Caco-2 (cell line): ENCODE results near the gene TPH2. TPM values are rescaled to one million over a fixed set of nuclear protein-coding genes. Genes with fewer than 3 reads are reported as not detected.

Source experiments
- BruUV-seq: library from RNA; stranded (reverse); fragments of 400-500 nt; replicated peaks from 2 replicates; lab custom pipeline; 2021; lab: Mats Ljungman, UMichigan
- CTCF ChIA-PET: fragments of 300-600 bp; sonication (Branson Sonifier 250); formaldehyde crosslinking; loops from one replicate; lab custom pipeline; 2022; ENCODE audit warnings: antibody characterized with exemption; lab: Charles Lee
- POLR2A ChIA-PET: fragments of 300-600 bp; sonication (Branson Sonifier 250); formaldehyde crosslinking; loops from one replicate; lab custom pipeline; 2022; ENCODE audit warnings: antibody characterized with exemption; lab: Charles Lee
- DNase-seq, 2 experiments: peaks; one replicate each; pipeline versions ENCODE4 v3.0.0 to v3.0.0-alpha.2; 2020 to 2022
- H3K27me3 ChIP-seq: replicated peaks from 2 replicates; pipeline ENCODE4 v1.6.0; 2011; ENCODE audit warnings: low read length; ENCODE audit not compliant: control insufficient read depth, insufficient read depth
- H3K36me3 ChIP-seq: 2 replicates; pipeline ENCODE4 v1.5.1; 2011; ENCODE audit warnings: low read length; ENCODE audit not compliant: control insufficient read depth, insufficient read depth
- H3K4me1 ChIP-seq: fragments of 250-450 bp; sonication (Bioruptor Pico); 2 replicates; pipeline ENCODE4 v1.5.1; 2020; ENCODE audit warnings: mild to moderate bottlenecking
- H3K4me3 ChIP-seq: 2 replicates; pipeline ENCODE4 v1.5.1; 2011; ENCODE audit warnings: low read depth, mild to moderate bottlenecking, control low read depth, low read length
- H3K9me3 ChIP-seq: fragments of 250-450 bp; sonication (Bioruptor Pico); 2 replicates; pipeline ENCODE4 v1.5.1; 2020; ENCODE audit warnings: mild to moderate bottlenecking, moderate library complexity
- H3K27ac Mint-ChIP-seq: one replicate; pipeline ENCODE4 v1.8.0; 2022; ENCODE audit warnings: mixed read lengths; ENCODE audit not compliant: unreplicated experiment
- H3K27me3 Mint-ChIP-seq: one replicate; pipeline ENCODE4 v1.8.0; 2022; ENCODE audit warnings: mixed read lengths; ENCODE audit not compliant: insufficient read depth, unreplicated experiment
- H3K36me3 Mint-ChIP-seq: one replicate; pipeline ENCODE4 v1.8.0; 2022; ENCODE audit warnings: mild to moderate bottlenecking, mixed read lengths; ENCODE audit not compliant: insufficient read depth, unreplicated experiment
- H3K4me1 Mint-ChIP-seq: one replicate; pipeline ENCODE4 v1.8.0; 2022; ENCODE audit warnings: low read depth, mixed read lengths; ENCODE audit not compliant: unreplicated experiment
- H3K4me3 Mint-ChIP-seq: one replicate; pipeline ENCODE4 v1.8.0; 2022; ENCODE audit warnings: mild to moderate bottlenecking, moderate library complexity, mixed read lengths; ENCODE audit not compliant: unreplicated experiment
- H3K9me3 Mint-ChIP-seq: one replicate; pipeline ENCODE4 v1.8.0; 2022; ENCODE audit warnings: mixed read lengths; ENCODE audit not compliant: unreplicated experiment
- CTCF ChIP-seq, 2 experiments: fragments of 200-600 bp in 1 of 2; IDR thresholded peaks; 1 replicate in 1 of 2; 2 replicates in 1 of 2; pipeline versions ENCODE4 v1.5.1 to v1.8.0; 2011 to 2022; ENCODE audit warnings: antibody characterized with exemption in 1 of 2, control low read depth in 1 of 2, inconsistent platforms in 1 of 2, low read depth in 1 of 2, low read length in 1 of 2, mild to moderate bottlenecking in 1 of 2, moderate library complexity in 1 of 2; ENCODE audit not compliant: insufficient read depth in 1 of 2, severe bottlenecking in 1 of 2, unreplicated experiment in 1 of 2
- intact Hi-C: fragments of 100-400 bp; cut with micrococcal nuclease; formaldehyde crosslinking; loops from one replicate; pipeline ENCODE4 v1.10.0; 2022; ENCODE audit not compliant: unreplicated experiment
- total RNA-seq: library from RNA; stranded (reverse); gene quantifications from 2 replicates; pipeline ENCODE4 v1.2.3, GENCODE V29; 2022

Gene TPH2
- total RNA-seq, 1 experiment from 2014 or later = not detected

GRCh38 chr12:72025524-72025923 is 86.9 kb downstream of the TPH2 start:
- Histone ChIP-seq H3K4me1 (peaks cover 8% of the 10 kb centered on the region; the same call in 1 of the 2 replicates), H3K27me3 (no peaks in the 10 kb centered on the region), H3K9me3 (no peaks in the 10 kb centered on the region), H3K4me3 (no peak overlapping the region), H3K36me3 (no peaks in the 10 kb centered on the region)
- no peak overlapping the region for H3K4me3 Mint-ChIP-seq
- H3K36me3 Mint-ChIP-seq = no peaks in the 10 kb centered on the region
- no peaks in the 10 kb centered on the region for H3K9me3 Mint-ChIP-seq
- intact Hi-C loops = no loop called here
- peaks cover 6% of the 10 kb centered on the region for H3K4me1 Mint-ChIP-seq
- H3K27me3 Mint-ChIP-seq = no peaks in the 10 kb centered on the region
- POLR2A ChIA-PET = no interaction called here
- TF ChIP-seq CTCF (IDR thresholded peaks at IDR 0.05; ENCODE audit: insufficient read depth in 1 of 2, low read depth in 1 of 2, low read length in 1 of 2, severe bottlenecking in 1 of 2, unreplicated experiment in 1 of 2) = no peak
- H3K27ac Mint-ChIP-seq = no peak overlapping the region
- no TSS peak for BruUV-seq
- no peak for DNase-seq
- CTCF ChIA-PET = interaction anchor here (0.8 kb wide), 1 partner anchor 9 kb away, joined by 3 read pairs; no protein-coding TSS in a partner anchor

DNA sequence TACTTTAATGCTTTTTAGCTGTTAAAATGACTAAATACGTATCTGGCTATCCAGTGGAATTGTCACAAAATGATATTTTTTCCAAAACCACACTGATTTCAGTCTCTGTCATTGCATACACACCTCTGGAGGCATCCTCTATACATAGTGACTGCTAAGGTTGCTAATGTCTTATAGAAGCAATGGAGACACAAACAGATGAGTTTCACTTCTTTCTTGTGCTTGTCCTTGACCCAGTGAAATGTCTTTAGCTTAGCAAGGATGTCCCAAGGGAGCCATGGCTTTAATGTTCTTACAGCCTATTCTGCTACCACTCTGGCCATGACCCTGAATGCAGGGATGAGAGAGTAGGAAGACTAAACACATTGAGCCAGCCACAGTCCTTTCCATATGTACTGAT is 90.3 kb downstream of the TPH2 start:
- POLR2A ChIA-PET = no interaction called here
- no peaks in the 10 kb centered on the region for H3K27me3 Mint-ChIP-seq
- H3K4me3 Mint-ChIP-seq = no peak overlapping the region
- Histone ChIP-seq H3K27me3 (no peaks in the 10 kb centered on the region), H3K36me3 (no peaks in the 10 kb centered on the region), H3K9me3 (no peaks in the 10 kb centered on the region), H3K4me3 (no peak overlapping the region), H3K4me1 (peaks cover 8% of the 10 kb centered on the region; the same call in 1 of the 2 replicates)
- no peaks in the 10 kb centered on the region for H3K9me3 Mint-ChIP-seq
- TF ChIP-seq CTCF (IDR thresholded peaks at IDR 0.05; ENCODE audit: insufficient read depth in 1 of 2, low read depth in 1 of 2, low read length in 1 of 2, severe bottlenecking in 1 of 2, unreplicated experiment in 1 of 2) = no peak
- H3K27ac Mint-ChIP-seq = no peak overlapping the region
- intact Hi-C loops = no loop called here
- H3K4me1 Mint-ChIP-seq = peaks cover 6% of the 10 kb centered on the region
- H3K36me3 Mint-ChIP-seq = no peaks in the 10 kb centered on the region
- CTCF ChIA-PET = no interaction called here
- DNase-seq = no peak
- BruUV-seq = no TSS peak

DNA sequence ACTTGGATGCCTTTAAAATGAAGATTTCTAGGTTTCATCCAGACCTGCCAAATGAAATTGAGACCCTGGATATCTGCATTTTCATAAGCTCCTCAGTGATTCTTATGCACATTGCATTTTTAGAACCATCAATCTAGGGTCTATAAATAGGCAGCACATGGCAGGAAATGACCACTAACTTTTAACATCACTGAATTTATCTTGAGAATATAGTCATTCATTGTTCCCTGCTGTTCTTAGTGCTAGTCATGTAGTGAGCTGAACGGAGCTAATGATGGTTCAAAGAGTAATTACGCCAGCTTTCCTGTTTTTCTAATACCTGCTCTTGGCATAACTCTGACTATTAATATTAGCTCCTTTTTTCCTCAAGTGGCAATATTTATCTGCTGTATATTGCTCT is 91.6 kb downstream of the TPH2 start:
- TF ChIP-seq CTCF (IDR thresholded peaks at IDR 0.05; ENCODE audit: insufficient read depth in 1 of 2, low read depth in 1 of 2, low read length in 1 of 2, severe bottlenecking in 1 of 2, unreplicated experiment in 1 of 2) = no peak
- Mint-ChIP-seq H3K4me1 (peaks cover 6% of the 10 kb centered on the region), H3K36me3 (no peaks in the 10 kb centered on the region), H3K27ac (no peak overlapping the region), H3K27me3 (peaks cover 1% of the 10 kb centered on the region), H3K9me3 (no peaks in the 10 kb centered on the region), H3K4me3 (no peak overlapping the region)
- intact Hi-C loops = no loop called here
- no TSS peak for BruUV-seq
- DNase-seq = no peak
- no peaks in the 10 kb centered on the region for H3K9me3 ChIP-seq
- H3K27me3 ChIP-seq = no peaks in the 10 kb centered on the region
- H3K4me1 ChIP-seq = peaks cover 5% of the 10 kb centered on the region; the same call in 1 of the 2 replicates
- POLR2A ChIA-PET = no interaction called here
- no peaks in the 10 kb centered on the region for H3K36me3 ChIP-seq
- no peak overlapping the region for H3K4me3 ChIP-seq
- CTCF ChIA-PET = no interaction called here
